ENCODE results near the gene LGALS12.

Gene LGALS12

GRCh38 chr11:63532799-63533475 lies 27.1 kb downstream of the LGALS12 start:
- no peak for DNase-seq
- ChIA-PET CTCF (interaction anchor here (1.2 to 3.5 kb wide), 5 partner anchors 13 to 54 kb away, joined by 3 to 10 read pairs (median 3); no protein-coding TSS in a partner anchor), POLR2A (no interaction called here)
- Histone ChIP-seq H3K36me3 (ENCODE audit: control insufficient read depth in 4 of 4, insufficient read depth in 4 of 4, low read length in 3 of 4) (no peaks in the 10 kb centered on the region), H3K4me1 (ENCODE audit: control extremely low read depth in 1 of 4, control insufficient read depth in 4 of 4, insufficient read depth in 4 of 4, low read length in 3 of 4) (peaks cover 13 to 57% (median 36%) of the 10 kb centered on the region in 4 experiments), H3K9me3 (ENCODE audit: control extremely low read depth in 1 of 5, control insufficient read depth in 4 of 5, insufficient read depth in 2 of 5, low read depth in 1 of 5, low read length in 4 of 5) (no peaks in the 10 kb centered on the region), H3K27ac (ENCODE audit: insufficient read depth in 1 of 2, low read depth in 1 of 2, low read length in 2 of 2, poor library complexity in 1 of 2, severe bottlenecking in 2 of 2) (no peak overlapping the region), H3K4me3 (ENCODE audit: control insufficient read depth in 1 of 7, extremely low read depth in 1 of 7, insufficient read depth in 4 of 7, low read depth in 2 of 7, low read length in 6 of 7) (no peak overlapping the region), H3K27me3 (replicated peaks in 2 of 5; ENCODE audit: control insufficient read depth in 4 of 5, insufficient read depth in 5 of 5, low read length in 4 of 5) (no peaks in the 10 kb centered on the region)
- 84% methylated on average over 3 of the region's 4 CpGs for WGBS (ENCODE audit: insufficient coverage)

GRCh38 chr11:63534076-63534475 lies 28.2 kb downstream of the LGALS12 start:
- DNase-seq = no peak
- Histone ChIP-seq H3K27ac (ENCODE audit: insufficient read depth in 1 of 2, low read depth in 1 of 2, low read length in 2 of 2, poor library complexity in 1 of 2, severe bottlenecking in 2 of 2) (no peak overlapping the region), H3K27me3 (replicated peaks in 2 of 5; ENCODE audit: control insufficient read depth in 4 of 5, insufficient read depth in 5 of 5, low read length in 4 of 5) (no peaks in the 10 kb centered on the region), H3K4me1 (ENCODE audit: control extremely low read depth in 1 of 4, control insufficient read depth in 4 of 4, insufficient read depth in 4 of 4, low read length in 3 of 4) (peaks cover 11 to 59% (median 36%) of the 10 kb centered on the region in 4 experiments), H3K4me3 (ENCODE audit: control insufficient read depth in 1 of 7, extremely low read depth in 1 of 7, insufficient read depth in 4 of 7, low read depth in 2 of 7, low read length in 6 of 7) (no peak overlapping the region), H3K9me3 (ENCODE audit: control extremely low read depth in 1 of 5, control insufficient read depth in 4 of 5, insufficient read depth in 2 of 5, low read depth in 1 of 5, low read length in 4 of 5) (no peaks in the 10 kb centered on the region), H3K36me3 (ENCODE audit: control insufficient read depth in 4 of 4, insufficient read depth in 4 of 4, low read length in 3 of 4) (no peaks in the 10 kb centered on the region)
- 63% methylated on average over 3 of the region's 3 CpGs for WGBS (ENCODE audit: insufficient coverage)
- POLR2A ChIA-PET = no interaction called here
- CTCF ChIA-PET = interaction anchor here (1.4 to 3.5 kb wide), 4 partner anchors 14 to 55 kb away, joined by 3 to 10 read pairs (median 4); no protein-coding TSS in a partner anchor

- Histone ChIP-seq H3K4me3 (ENCODE audit: control insufficient read depth in 1 of 7, extremely low read depth in 1 of 7, insufficient read depth in 4 of 7, low read depth in 2 of 7, low read length in 6 of 7) (no peak overlapping the region), H3K36me3 (ENCODE audit: control insufficient read depth in 4 of 4, insufficient read depth in 4 of 4, low read length in 3 of 4) (peaks cover 0 to 3% (median 0%) of the 10 kb centered on the region in 4 experiments), H3K9me3 (ENCODE audit: control extremely low read depth in 1 of 5, control insufficient read depth in 4 of 5, insufficient read depth in 2 of 5, low read depth in 1 of 5, low read length in 4 of 5) (no peaks in the 10 kb centered on the region), H3K27me3 (replicated peaks in 2 of 5; ENCODE audit: control insufficient read depth in 4 of 5, insufficient read depth in 5 of 5, low read length in 4 of 5) (no peaks in the 10 kb centered on the region), H3K27ac (ENCODE audit: insufficient read depth in 1 of 2, low read depth in 1 of 2, low read length in 2 of 2, poor library complexity in 1 of 2, severe bottlenecking in 2 of 2) (no peak overlapping the region), H3K4me1 (ENCODE audit: control extremely low read depth in 1 of 4, control insufficient read depth in 4 of 4, insufficient read depth in 4 of 4, low read length in 3 of 4) (peaks cover 6 to 54% (median 35%) of the 10 kb centered on the region in 4 experiments)
- 93% methylated on average over 2 of the region's 5 CpGs for WGBS (ENCODE audit: insufficient coverage)
- CTCF ChIA-PET = interaction anchor here (0.6 to 3.5 kb wide), 4 partner anchors 14 to 202 kb away, joined by 3 to 10 read pairs (median 3); no protein-coding TSS in a partner anchor
- DNase-seq = peak in 1 of 3 donors; percentile 24
- POLR2A ChIA-PET = no interaction called here
These were observed 29.1 kb downstream of the LGALS12 start for GRCh38 chr11:63534895-63535461.

GRCh38 chr11:63535734-63536133 lies 29.9 kb downstream of the LGALS12 start:
- ChIA-PET POLR2A (interaction anchor here (1.0 to 1.3 kb wide), 2 partner anchors 15 to 30 kb away, joined by 3 read pairs; partner anchors contain the start of gene LGALS12), CTCF (interaction anchor here (0.6 to 3.5 kb wide), 6 partner anchors 15 to 201 kb away, joined by 3 to 15 read pairs (median 4); no protein-coding TSS in a partner anchor)
- DNase-seq = peak in 2 of 3 donors; percentile 39 to 44
- Histone ChIP-seq H3K9me3 (ENCODE audit: control extremely low read depth in 1 of 5, control insufficient read depth in 4 of 5, insufficient read depth in 2 of 5, low read depth in 1 of 5, low read length in 4 of 5) (no peaks in the 10 kb centered on the region), H3K36me3 (ENCODE audit: control insufficient read depth in 4 of 4, insufficient read depth in 4 of 4, low read length in 3 of 4) (peaks cover 0 to 4% (median 0%) of the 10 kb centered on the region in 4 experiments), H3K27ac (ENCODE audit: insufficient read depth in 1 of 2, low read depth in 1 of 2, low read length in 2 of 2, poor library complexity in 1 of 2, severe bottlenecking in 2 of 2) (no peak overlapping the region), H3K4me1 (ENCODE audit: control extremely low read depth in 1 of 4, control insufficient read depth in 4 of 4, insufficient read depth in 4 of 4, low read length in 3 of 4) (peaks cover 6 to 52% (median 35%) of the 10 kb centered on the region in 4 experiments), H3K27me3 (replicated peaks in 2 of 5; ENCODE audit: control insufficient read depth in 4 of 5, insufficient read depth in 5 of 5, low read length in 4 of 5) (no peaks in the 10 kb centered on the region), H3K4me3 (ENCODE audit: control insufficient read depth in 1 of 7, extremely low read depth in 1 of 7, insufficient read depth in 4 of 7, low read depth in 2 of 7, low read length in 6 of 7) (peak overlapping the region in 1 of 7 experiments; percentile 73)
- WGBS (ENCODE audit: insufficient coverage) = 78% methylated on average over 1 of the region's 1 CpG

GRCh38 chr11:63536669-63537292 lies 30.9 kb downstream of the LGALS12 start, which contains the start of gene PLAAT4:
PLAAT4 (plus strand) TSS chr11:63536808; CDS start chr11:63536869, 61 bp downstream.
- Histone ChIP-seq H3K4me3 (ENCODE audit: control insufficient read depth in 1 of 7, extremely low read depth in 1 of 7, insufficient read depth in 4 of 7, low read depth in 2 of 7, low read length in 6 of 7) (peak within 1 kb of the TSS; percentile 40 to 81 (median 73)), H3K9me3 (ENCODE audit: control extremely low read depth in 1 of 5, control insufficient read depth in 4 of 5, insufficient read depth in 2 of 5, low read depth in 1 of 5, low read length in 4 of 5) (no peaks in the 10 kb centered on the region), H3K27me3 (replicated peaks in 2 of 5; ENCODE audit: control insufficient read depth in 4 of 5, insufficient read depth in 5 of 5, low read length in 4 of 5) (no peaks in the 10 kb centered on the region), H3K4me1 (ENCODE audit: control extremely low read depth in 1 of 4, control insufficient read depth in 4 of 4, insufficient read depth in 4 of 4, low read length in 3 of 4) (peaks cover 2 to 45% (median 28%) of the 10 kb centered on the region in 4 experiments), H3K27ac (ENCODE audit: insufficient read depth in 1 of 2, low read depth in 1 of 2, low read length in 2 of 2, poor library complexity in 1 of 2, severe bottlenecking in 2 of 2) (peak within 1 kb of the TSS; percentile 12 to 73), H3K36me3 (ENCODE audit: control insufficient read depth in 4 of 4, insufficient read depth in 4 of 4, low read length in 3 of 4) (peaks cover 0 to 4% (median 0%) of the 10 kb centered on the region in 4 experiments)
- 20% methylated on average over 9 of the region's 10 CpGs for WGBS (ENCODE audit: insufficient coverage)
- ChIA-PET CTCF (interaction anchor here (0.7 to 3.5 kb wide), 14 partner anchors 12 to 103 kb away, joined by 3 to 15 read pairs (median 5); partner anchors contain the start of genes LGALS12 and PLAAT5), POLR2A (interaction anchor here (1.0 to 1.3 kb wide), 2 partner anchors 14 to 31 kb away, joined by 3 read pairs; partner anchors contain the start of gene LGALS12)
- peak; percentile 59 to 81 (median 74) for DNase-seq

- 31% methylated on average over 6 of the region's 8 CpGs for WGBS (ENCODE audit: insufficient coverage)
- H3K27ac ChIP-seq (ENCODE audit: insufficient read depth in 1 of 2, low read depth in 1 of 2, low read length in 2 of 2, poor library complexity in 1 of 2, severe bottlenecking in 2 of 2) = peak overlapping the region; percentile 12 to 73
- H3K4me1 ChIP-seq (ENCODE audit: control extremely low read depth in 1 of 4, control insufficient read depth in 4 of 4, insufficient read depth in 4 of 4, low read length in 3 of 4) = peaks cover 2 to 39% (median 27%) of the 10 kb centered on the region in 4 experiments
- H3K4me3 ChIP-seq (ENCODE audit: control insufficient read depth in 1 of 7, extremely low read depth in 1 of 7, insufficient read depth in 4 of 7, low read depth in 2 of 7, low read length in 6 of 7) = peak overlapping the region; percentile 40 to 81 (median 73)
- H3K36me3 ChIP-seq (ENCODE audit: control insufficient read depth in 4 of 4, insufficient read depth in 4 of 4, low read length in 3 of 4) = peaks cover 0 to 4% (median 0%) of the 10 kb centered on the region in 4 experiments
- no peaks in the 10 kb centered on the region for H3K27me3 ChIP-seq (replicated peaks in 2 of 5; ENCODE audit: control insufficient read depth in 4 of 5, insufficient read depth in 5 of 5, low read length in 4 of 5)
- peak in 1 of 3 donors; percentile 25 for DNase-seq
- ChIA-PET CTCF (interaction anchor here (1.1 to 3.5 kb wide), 12 partner anchors 9 to 98 kb away, joined by 3 to 15 read pairs (median 5); partner anchors contain the start of genes LGALS12 and PLAAT5), POLR2A (interaction anchor here (1.1 kb wide), 1 partner anchor 30 kb away, joined by 4 read pairs; no protein-coding TSS in a partner anchor)
- H3K9me3 ChIP-seq (ENCODE audit: control extremely low read depth in 1 of 5, control insufficient read depth in 4 of 5, insufficient read depth in 2 of 5, low read depth in 1 of 5, low read length in 4 of 5) = no peaks in the 10 kb centered on the region
These were observed 31.6 kb downstream of the LGALS12 start for GRCh38 chr11:63537293-63538101.

All from common myeloid progenitor, CD34-positive (primary cell).